ENCODE results near the gene ZNF473. TPM values are rescaled to one million over a fixed set of nuclear protein-coding genes. Genes with fewer than 3 reads are reported as not detected.
"Not testable (repeated sequence)": the region's sequence is repeated elsewhere in the genome, so short reads cannot be mapped to it uniquely, and the experiment has no call there.

The ZNF473 gene
- total RNA-seq, 1 donor from 2014 or later = 9.7 TPM

- not testable (repeated sequence) for H3K27me3 ChIP-seq; H3K4me3 Mint-ChIP-seq; H3K4me1 ChIP-seq; H3K36me3 Mint-ChIP-seq; H3F3A ChIP-seq (ENCODE audit: low read depth); DNase-seq (ENCODE audit: low spot score); H3K4me1 Mint-ChIP-seq; H3K9ac ChIP-seq; H3K79me2 ChIP-seq (ENCODE audit: low read depth); H3K9me3 ChIP-seq (ENCODE audit: low read depth); H3K27ac ChIP-seq; H3K36me3 ChIP-seq; H3K9me3 Mint-ChIP-seq; H2AFZ ChIP-seq (replicated peaks); H4K20me1 ChIP-seq (ENCODE audit: low read depth); H3K27me3 Mint-ChIP-seq (ENCODE audit: insufficient read depth, low read depth); H3K4me3 ChIP-seq; H3K4me2 ChIP-seq; H3K27ac Mint-ChIP-seq
Measured at GRCh38 chr19:50079014-50079413, 53.2 kb downstream of the ZNF473 start.

- H4K20me1 ChIP-seq (ENCODE audit: low read depth); H3K4me3 Mint-ChIP-seq; H3K27me3 Mint-ChIP-seq (ENCODE audit: insufficient read depth, low read depth); H3F3A ChIP-seq (ENCODE audit: low read depth); H2AFZ ChIP-seq (replicated peaks); H3K27ac ChIP-seq; H3K79me2 ChIP-seq (ENCODE audit: low read depth); H3K36me3 Mint-ChIP-seq; H3K27me3 ChIP-seq; H3K4me2 ChIP-seq; H3K4me1 Mint-ChIP-seq; H3K9ac ChIP-seq; H3K36me3 ChIP-seq; DNase-seq (ENCODE audit: low spot score); H3K4me3 ChIP-seq; H3K27ac Mint-ChIP-seq; H3K4me1 ChIP-seq; H3K9me3 ChIP-seq (ENCODE audit: low read depth): not testable (repeated sequence)
- H3K9me3 Mint-ChIP-seq = peaks cover 16% of the 10 kb centered on the region
Measured at GRCh38 chr19:50084440-50084839, 58.6 kb downstream of the ZNF473 start.

DNA sequence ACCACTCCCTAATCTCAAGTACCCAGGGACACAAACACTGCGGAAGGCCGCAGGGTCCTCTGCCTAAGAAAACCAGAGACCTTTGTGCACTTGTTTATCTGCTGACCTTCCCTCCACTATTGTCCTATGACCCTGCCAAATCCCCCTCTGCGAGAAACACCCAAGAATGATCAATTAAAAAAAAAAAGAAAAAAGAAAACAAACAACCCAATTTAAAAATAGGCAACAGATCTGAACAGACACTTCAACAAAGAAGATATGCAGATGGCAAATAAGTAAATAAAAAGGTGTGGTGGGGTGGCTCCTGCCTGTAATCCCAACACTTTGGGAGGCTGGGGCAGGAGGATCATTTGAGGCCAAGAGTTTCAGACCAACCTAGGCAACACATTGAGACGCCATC, 61.3 kb downstream of the ZNF473 start:
- H3K27ac ChIP-seq; H3K36me3 Mint-ChIP-seq; H3K79me2 ChIP-seq (ENCODE audit: low read depth); H3K27me3 Mint-ChIP-seq (ENCODE audit: insufficient read depth, low read depth); DNase-seq (ENCODE audit: low spot score); H3F3A ChIP-seq (ENCODE audit: low read depth); H3K9ac ChIP-seq; H3K27me3 ChIP-seq; H4K20me1 ChIP-seq (ENCODE audit: low read depth); H3K4me2 ChIP-seq; H3K36me3 ChIP-seq; H3K4me1 Mint-ChIP-seq; H3K4me3 ChIP-seq; H3K4me1 ChIP-seq; H2AFZ ChIP-seq (replicated peaks); H3K9me3 ChIP-seq (ENCODE audit: low read depth); H3K27ac Mint-ChIP-seq: not testable (repeated sequence)
- peak overlapping the region; percentile 39 for H3K4me3 Mint-ChIP-seq
- H3K9me3 Mint-ChIP-seq = peaks cover 16% of the 10 kb centered on the region

- H3K27me3 Mint-ChIP-seq (ENCODE audit: insufficient read depth, low read depth); H3K27me3 ChIP-seq; H3K4me1 ChIP-seq; H4K20me1 ChIP-seq (ENCODE audit: low read depth); H3K4me3 ChIP-seq; DNase-seq (ENCODE audit: low spot score); H3K4me1 Mint-ChIP-seq; H3K9me3 ChIP-seq (ENCODE audit: low read depth); H3K9me3 Mint-ChIP-seq; H3K9ac ChIP-seq; H3K4me3 Mint-ChIP-seq; H2AFZ ChIP-seq (replicated peaks); H3K4me2 ChIP-seq; H3K27ac Mint-ChIP-seq; H3K36me3 ChIP-seq; H3F3A ChIP-seq (ENCODE audit: low read depth); H3K36me3 Mint-ChIP-seq; H3K27ac ChIP-seq; H3K79me2 ChIP-seq (ENCODE audit: low read depth): not testable (repeated sequence)
- peak; percentile 16 for TF ChIP-seq CTCF (IDR thresholded peaks at IDR 0.05)
Measured at GRCh38 chr19:50090706-50091105, 64.9 kb downstream of the ZNF473 start.

GRCh38 chr19:50091786-50092185, 66.0 kb downstream of the ZNF473 start:
- H3K27me3 ChIP-seq = not testable (repeated sequence)

DNA sequence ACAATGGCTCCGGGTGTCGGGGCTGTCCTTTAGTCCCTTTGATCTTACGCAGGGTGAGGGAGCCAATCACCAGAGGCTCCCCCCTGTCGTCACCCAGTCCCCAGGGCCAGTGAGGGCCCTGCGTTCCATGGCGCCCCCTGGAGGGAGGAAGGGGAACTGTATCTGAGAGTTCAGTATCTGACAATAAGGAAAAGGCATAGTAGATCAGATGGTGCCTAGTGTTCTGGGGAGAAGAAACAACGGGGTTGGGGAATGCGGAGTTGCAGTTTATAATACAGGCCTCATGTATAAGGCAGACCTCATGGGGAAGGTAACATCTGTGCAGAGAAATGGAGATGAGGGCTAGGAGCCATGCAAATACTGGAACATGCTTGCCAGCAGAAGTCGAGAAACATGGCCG, 66.8 kb downstream of the ZNF473 start:
- not testable (repeated sequence) for H4K20me1 ChIP-seq (ENCODE audit: low read depth); H3K27me3 ChIP-seq; H3K36me3 Mint-ChIP-seq; H3K9ac ChIP-seq; H3K79me2 ChIP-seq (ENCODE audit: low read depth); H3K4me3 Mint-ChIP-seq; H3F3A ChIP-seq (ENCODE audit: low read depth); H3K9me3 Mint-ChIP-seq; H3K36me3 ChIP-seq; H3K4me3 ChIP-seq; H3K27me3 Mint-ChIP-seq (ENCODE audit: insufficient read depth, low read depth); H3K9me3 ChIP-seq (ENCODE audit: low read depth); H2AFZ ChIP-seq (replicated peaks); H3K27ac Mint-ChIP-seq; H3K4me1 Mint-ChIP-seq; H3K27ac ChIP-seq; H3K4me1 ChIP-seq; H3K4me2 ChIP-seq; DNase-seq (ENCODE audit: low spot score)

More at GRCh38 chr19:50091786-50092185, 66.0 kb downstream of the ZNF473 start:
- not testable (repeated sequence) for H3K36me3 ChIP-seq; H3K27ac ChIP-seq; H2AFZ ChIP-seq (replicated peaks); H3K27ac Mint-ChIP-seq; H3K27me3 Mint-ChIP-seq (ENCODE audit: insufficient read depth, low read depth); DNase-seq (ENCODE audit: low spot score); H3K9me3 ChIP-seq (ENCODE audit: low read depth); H3K9me3 Mint-ChIP-seq; H3F3A ChIP-seq (ENCODE audit: low read depth); H3K4me1 Mint-ChIP-seq; H3K36me3 Mint-ChIP-seq; H4K20me1 ChIP-seq (ENCODE audit: low read depth); H3K4me3 ChIP-seq; H3K79me2 ChIP-seq (ENCODE audit: low read depth); H3K4me1 ChIP-seq; H3K4me3 Mint-ChIP-seq; H3K4me2 ChIP-seq; H3K9ac ChIP-seq

DNA sequence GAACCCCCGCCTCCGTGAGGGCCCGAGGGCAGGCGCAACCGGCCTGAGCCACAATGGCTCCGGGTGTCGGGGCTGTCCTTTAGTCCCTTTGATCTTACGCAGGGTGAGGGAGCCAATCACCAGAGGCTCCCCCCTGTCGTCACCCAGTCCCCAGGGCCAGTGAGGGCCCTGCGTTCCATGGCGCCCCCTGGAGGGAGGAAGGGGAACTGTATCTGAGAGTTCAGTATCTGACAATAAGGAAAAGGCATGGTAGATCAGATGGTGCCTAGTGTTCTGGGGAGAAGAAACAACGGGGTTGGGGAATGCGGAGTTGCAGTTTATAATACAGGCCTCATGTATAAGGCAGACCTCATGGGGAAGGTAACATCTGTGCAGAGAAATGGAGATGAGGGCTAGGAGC, 72.1 kb downstream of the ZNF473 start:
- H3F3A ChIP-seq (ENCODE audit: low read depth); H3K4me1 Mint-ChIP-seq; H3K9me3 ChIP-seq (ENCODE audit: low read depth); H3K4me1 ChIP-seq; H4K20me1 ChIP-seq (ENCODE audit: low read depth); H3K27me3 ChIP-seq; H3K27ac Mint-ChIP-seq; H3K27me3 Mint-ChIP-seq (ENCODE audit: insufficient read depth, low read depth); H3K4me2 ChIP-seq; H3K27ac ChIP-seq; H3K36me3 ChIP-seq; H3K4me3 ChIP-seq; H3K9me3 Mint-ChIP-seq; H2AFZ ChIP-seq (replicated peaks); H3K36me3 Mint-ChIP-seq; H3K9ac ChIP-seq; H3K4me3 Mint-ChIP-seq; H3K79me2 ChIP-seq (ENCODE audit: low read depth); DNase-seq (ENCODE audit: low spot score): not testable (repeated sequence)

GRCh38 chr19:50098892-50099291, 73.1 kb downstream of the ZNF473 start:
- not testable (repeated sequence) for H4K20me1 ChIP-seq (ENCODE audit: low read depth); H3K79me2 ChIP-seq (ENCODE audit: low read depth); H2AFZ ChIP-seq (replicated peaks); H3K9me3 ChIP-seq (ENCODE audit: low read depth); H3K9me3 Mint-ChIP-seq; H3K27ac Mint-ChIP-seq; H3K36me3 ChIP-seq; H3K36me3 Mint-ChIP-seq; H3K27ac ChIP-seq; H3K4me1 Mint-ChIP-seq; H3K9ac ChIP-seq; H3K4me1 ChIP-seq; DNase-seq (ENCODE audit: low spot score); H3K27me3 Mint-ChIP-seq (ENCODE audit: insufficient read depth, low read depth); H3K4me3 ChIP-seq; H3F3A ChIP-seq (ENCODE audit: low read depth); H3K4me3 Mint-ChIP-seq; H3K4me2 ChIP-seq; H3K27me3 ChIP-seq
